ENCODE measurements around the gene CNOT2.
"Not testable (repeated sequence)": the region's sequence is repeated elsewhere in the genome, so short reads cannot be mapped to it uniquely, and the experiment has no call there.

CNOT2 gene

DNA sequence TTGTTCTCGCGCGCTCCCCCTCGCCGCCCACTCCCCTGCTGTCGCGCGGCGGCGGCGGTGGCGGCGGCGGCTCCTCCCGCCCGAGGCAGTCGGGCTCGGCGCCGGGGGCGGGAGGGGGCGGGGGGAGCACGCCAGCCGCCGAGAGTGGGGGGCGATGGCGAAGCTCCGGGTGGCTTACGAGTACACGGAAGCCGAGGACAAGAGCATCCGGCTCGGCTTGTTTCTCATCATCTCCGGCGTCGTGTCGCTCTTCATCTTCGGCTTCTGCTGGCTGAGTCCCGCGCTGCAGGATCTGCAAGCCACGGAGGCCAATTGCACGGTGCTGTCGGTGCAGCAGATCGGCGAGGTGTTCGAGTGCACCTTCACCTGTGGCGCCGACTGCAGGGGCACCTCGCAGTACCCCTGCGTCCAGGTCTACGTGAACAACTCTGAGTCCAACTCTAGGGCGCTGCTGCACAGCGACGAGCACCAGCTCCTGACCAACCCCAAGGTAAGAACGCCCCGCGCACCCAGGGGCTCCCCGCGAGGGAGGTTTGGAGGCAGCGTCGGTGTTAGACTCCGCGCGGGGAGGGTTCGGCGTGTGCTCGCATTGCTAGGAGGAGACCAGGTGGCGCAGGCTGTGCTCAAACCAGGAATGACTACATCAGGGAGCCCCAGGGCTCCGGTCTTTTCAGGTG lies 123.5 kb downstream of the CNOT2 start:
- peak; percentile 48 to 57 for DNase-seq

DNA sequence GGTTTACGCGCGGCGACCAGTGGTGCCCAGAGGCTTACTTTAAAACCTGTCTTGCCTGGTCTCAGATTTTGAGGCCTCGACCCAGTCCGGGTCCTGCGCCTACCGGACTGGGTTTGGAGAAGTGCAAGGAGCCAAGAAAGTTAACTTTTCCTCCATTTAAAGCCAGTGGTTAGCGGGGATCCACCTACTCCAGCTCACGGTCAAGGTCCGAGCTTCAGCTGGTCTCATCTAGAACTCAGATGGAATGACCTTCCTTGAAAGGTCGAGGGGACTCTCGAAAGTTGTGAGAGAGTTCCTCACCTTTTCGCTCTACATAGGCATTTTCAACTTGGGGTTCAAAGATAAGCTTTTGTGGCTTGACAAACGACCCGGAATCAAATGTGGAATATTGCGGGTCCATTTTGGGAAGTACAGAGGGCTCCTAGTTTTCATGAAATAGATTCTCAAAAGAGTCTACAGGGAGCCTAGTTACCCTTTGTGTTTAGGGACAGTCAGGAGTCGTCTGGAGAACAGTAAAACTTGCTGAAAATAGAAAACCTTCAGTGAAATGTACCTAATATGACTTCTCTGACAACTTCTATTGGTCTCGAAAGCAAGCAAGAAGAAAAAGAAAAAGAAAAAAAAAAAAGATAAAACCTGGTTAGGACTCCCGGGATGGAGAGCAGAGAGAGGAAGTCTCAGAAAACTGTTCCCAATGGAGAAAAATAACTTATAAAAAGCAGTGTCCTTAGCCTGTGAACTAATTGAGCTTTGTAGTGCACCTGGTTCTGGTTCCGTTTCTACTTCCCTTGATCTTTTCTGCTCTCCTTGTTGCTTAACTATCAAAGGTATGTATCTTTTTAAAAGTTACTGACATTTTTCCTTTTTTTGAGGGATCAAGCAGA lies 124.3 kb downstream of the CNOT2 start:
- DNase-seq = no peak

DNA sequence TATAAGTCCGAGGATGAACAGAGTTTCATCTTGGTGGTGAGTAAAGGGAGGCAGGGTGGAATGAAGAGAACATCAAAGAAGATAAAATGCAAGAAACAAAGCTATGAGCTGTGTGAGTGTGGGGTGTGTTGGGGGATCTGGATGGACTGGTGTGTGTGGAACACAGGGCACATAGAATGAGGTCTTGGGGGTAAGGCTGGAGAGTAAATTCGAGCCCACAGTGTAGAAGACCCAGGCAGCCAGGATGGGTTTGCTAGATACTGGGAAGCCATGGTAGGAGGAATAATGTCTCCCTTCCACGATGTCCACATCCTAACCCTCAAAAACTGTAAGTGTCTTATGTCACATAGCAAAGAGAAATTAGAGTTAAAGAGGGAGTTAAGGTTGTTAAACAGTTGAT lies 129.6 kb downstream of the CNOT2 start:
- no peak for DNase-seq

DNA sequence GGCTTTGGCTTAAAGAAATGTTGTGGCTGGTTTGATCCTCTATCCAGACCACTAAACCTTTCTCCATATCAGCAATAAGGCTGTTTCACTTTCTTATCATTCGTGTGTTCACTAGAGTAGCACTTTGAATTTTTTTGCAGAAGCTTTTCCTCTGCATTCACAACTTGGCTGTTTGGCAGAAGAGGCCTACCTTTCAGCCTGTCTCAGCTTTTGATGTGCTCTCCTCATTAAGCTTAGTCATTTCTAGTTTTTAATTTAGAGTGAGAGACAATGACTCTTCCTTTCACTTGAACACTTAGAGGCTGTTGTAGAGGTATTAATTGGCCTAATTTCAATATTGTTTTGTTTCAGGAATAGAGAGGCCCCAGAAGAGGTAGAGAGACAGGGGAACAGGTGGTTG lies 136.6 kb downstream of the CNOT2 start:
- no peak for DNase-seq

- no peak for DNase-seq
Observed at GRCh38 chr12:70383484-70383883, 140.3 kb downstream of the CNOT2 start.

DNA sequence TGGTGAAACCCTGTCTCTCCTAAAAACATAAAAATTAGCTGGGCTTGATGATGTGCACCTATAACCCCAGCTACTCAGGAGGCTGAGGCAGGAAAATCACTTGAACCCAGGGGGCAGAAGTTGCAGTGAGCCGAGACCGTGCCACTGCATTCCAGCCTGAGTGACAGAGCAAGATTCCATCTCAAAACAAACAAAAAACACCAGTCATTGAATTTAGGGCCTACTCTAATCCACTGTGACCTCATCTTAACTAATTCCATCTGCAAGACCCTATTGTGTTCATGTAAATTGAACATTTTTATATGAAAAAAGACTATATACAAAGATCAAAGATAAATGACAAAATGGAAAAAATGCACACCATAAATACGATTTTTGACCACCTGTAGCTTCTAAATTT lies 140.7 kb downstream of the CNOT2 start:
- no peak for DNase-seq

DNA sequence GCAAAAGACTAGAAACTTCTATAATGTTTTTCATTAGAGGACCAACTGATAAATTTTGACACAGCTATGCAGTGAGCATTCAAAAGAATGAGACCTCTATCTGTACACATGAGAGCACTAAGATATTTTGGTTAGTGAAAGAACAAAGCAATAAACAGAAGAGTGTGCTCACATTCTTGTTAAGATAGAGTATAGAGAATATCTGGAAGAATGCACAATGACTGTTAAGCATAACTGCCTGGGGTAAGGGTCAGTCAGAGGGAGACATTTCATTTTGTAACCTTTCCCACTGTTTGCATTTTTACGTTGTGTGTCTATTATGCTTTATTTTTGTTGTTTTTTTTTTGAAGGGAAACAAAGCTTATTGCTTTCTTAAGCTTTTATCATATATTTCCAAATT lies 143.5 kb downstream of the CNOT2 start:
- DNase-seq = no peak

DNA sequence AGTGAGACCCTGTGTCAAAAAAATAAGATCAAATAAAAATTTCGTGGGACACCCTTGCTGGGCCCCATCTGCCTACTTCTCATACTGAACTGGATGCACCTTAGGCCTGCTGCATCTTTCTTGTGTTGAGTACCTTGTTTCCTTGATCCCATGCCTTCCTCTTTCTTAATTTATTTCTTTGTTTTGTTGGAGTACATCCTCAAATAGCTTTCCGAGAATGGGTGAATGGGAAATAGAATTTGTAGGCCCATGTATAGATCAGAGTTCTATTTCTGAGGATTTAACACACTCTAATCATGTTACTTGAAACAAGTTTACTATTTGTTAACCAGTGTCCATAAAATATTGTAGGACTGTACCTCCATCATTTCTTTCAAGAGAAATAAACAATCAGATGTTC lies 146.4 kb downstream of the CNOT2 start:
- DNase-seq = no peak

GRCh38 chr12:70392631-70393030 lies 149.4 kb downstream of the CNOT2 start:
- DNase-seq = not testable (repeated sequence)

DNA sequence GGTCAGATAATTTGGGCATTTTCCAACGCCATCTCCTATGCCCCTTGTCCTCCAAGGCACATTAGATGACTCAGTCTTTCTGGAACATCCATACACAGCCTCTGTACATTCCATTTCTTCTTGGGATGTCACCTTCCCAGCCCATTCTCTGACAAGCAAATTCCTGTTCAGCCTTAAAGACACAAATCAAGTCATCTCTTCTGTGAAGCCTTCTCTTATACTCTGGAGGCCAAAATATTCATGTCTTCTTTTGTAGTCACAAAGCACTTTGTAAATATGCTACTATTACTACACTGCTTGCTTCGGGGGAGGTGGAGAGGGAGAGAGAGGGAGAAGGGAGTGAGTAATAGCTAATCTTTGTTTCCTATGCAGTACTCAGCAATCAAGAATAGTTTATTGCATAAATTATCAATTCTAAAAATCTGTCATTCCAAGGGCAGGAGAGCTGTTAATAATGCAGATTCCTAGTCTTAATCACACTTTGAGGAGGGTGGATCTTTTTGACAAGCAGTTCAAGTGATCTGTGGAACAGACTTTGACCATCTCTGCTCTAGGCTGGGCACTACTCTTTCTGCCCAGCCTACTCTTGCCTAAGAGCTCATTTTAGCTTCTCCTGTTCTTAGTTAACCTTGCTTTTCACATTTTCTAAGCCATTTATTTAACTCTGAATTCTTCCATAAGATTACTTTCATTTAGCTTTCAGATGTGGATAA lies 150.7 kb downstream of the CNOT2 start:
- no peak for DNase-seq

DNA sequence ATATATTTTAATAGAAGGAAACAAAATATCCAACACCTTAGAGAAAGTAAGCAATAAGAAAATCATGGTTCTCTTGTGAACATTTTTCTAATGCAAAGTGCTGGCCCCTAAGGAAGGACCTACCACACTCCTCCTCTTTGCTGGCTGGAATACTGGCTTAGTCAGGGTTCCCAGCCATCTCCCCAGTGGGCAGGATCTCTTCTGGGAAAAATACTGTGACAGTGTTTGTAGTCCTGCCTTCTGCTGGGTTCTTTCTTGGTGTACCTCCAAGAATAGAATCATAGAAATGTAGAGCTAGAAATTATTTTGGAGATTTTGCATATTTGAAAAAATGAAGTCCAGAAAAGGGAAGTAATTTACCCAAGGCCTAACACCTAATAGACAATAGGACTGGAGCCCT lies 154.8 kb downstream of the CNOT2 start:
- no peak for DNase-seq

DNA sequence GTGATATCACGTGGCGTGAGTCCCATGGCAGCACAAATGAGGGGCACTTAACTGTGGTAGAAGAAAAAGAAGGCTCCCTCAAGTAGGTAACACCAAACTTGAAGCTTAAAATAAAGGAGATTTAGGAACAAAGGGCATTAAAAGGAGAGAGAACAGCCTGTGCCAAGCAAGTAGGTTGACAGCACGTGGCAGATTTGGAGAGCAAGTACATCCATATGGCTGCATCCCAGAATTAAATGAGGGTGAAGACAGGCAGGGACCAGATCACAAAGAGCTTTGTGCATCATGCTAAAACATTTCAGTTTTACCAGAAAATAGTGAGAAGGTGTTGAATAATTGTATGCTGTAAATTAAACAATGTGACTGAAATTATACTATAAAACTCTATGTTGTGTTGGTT lies 155.6 kb downstream of the CNOT2 start:
- no peak for DNase-seq

GRCh38 chr12:70399311-70399710 lies 156.1 kb downstream of the CNOT2 start:
- no peak for DNase-seq

DNA sequence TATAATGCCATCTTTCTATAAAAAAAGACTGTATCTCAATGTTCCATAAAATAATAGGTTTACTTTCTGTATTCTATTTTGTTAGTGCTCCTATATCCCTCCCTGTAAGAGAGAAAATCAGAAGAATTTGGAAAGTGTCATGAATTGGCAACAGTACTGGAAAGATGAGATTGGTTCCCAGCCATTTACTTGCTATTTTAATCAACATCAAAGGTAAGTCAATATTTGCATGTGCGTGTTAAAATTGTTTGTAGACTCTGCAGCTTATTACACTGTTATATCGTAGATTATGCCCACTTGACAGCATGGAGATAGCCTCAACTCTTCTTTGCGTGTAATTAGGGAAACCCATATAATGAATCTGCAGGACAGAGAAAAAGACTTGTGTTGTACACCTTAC lies 156.9 kb downstream of the CNOT2 start:
- DNase-seq = no peak

GRCh38 chr12:70402597-70402996 lies 159.4 kb downstream of the CNOT2 start:
- no peak for DNase-seq

GRCh38 chr12:70403826-70404225 lies 160.6 kb downstream of the CNOT2 start:
- no peak for DNase-seq

Data from activated CD4-positive, alpha-beta T cell treated with anti-CD3 and anti-CD28 coated beads, Interleukin-2, amount 50 U/mL, for 4 hours (primary cell).